CD4-positive, alpha-beta T cell treated with Interferon alpha-2 for 1 hour (primary cell): ENCODE measurements around the gene ADGRG3.
"Not testable (repeated sequence)": the region's sequence is repeated elsewhere in the genome, so short reads cannot be mapped to it uniquely, and the experiment has no call there.

Experiments
- DNase-seq, 2 donors: peaks; one replicate each; pipeline ENCODE4 v3.0.0-alpha.2; 2020 to 2022

Gene ADGRG3

GRCh38 chr16:57725151-57725550 is 57.0 kb downstream of the ADGRG3 start:
- DNase-seq, result no peak

GRCh38 chr16:57725554-57725953 is 57.4 kb downstream of the ADGRG3 start:
- no peak for DNase-seq

GRCh38 chr16:57725976-57726375 is 57.9 kb downstream of the ADGRG3 start:
- no peak for DNase-seq

GRCh38 chr16:57726433-57726947 is 58.4 kb downstream of the ADGRG3 start:
- no peak for DNase-seq

- no peak for DNase-seq
Observed at GRCh38 chr16:57727610-57728009, 59.5 kb downstream of the ADGRG3 start.

GRCh38 chr16:57728336-57729181 is 60.5 kb downstream of the ADGRG3 start:
- DNase-seq, result no peak

- DNase-seq, result no peak
Observed at GRCh38 chr16:57729182-57729484, 61.0 kb downstream of the ADGRG3 start.

GRCh38 chr16:57729852-57730251 is 61.7 kb downstream of the ADGRG3 start:
- DNase-seq, result not testable (repeated sequence)

GRCh38 chr16:57730771-57731730 is 62.9 kb downstream of the ADGRG3 start:
- DNase-seq, result no peak

GRCh38 chr16:57732037-57732436 is 63.9 kb downstream of the ADGRG3 start:
- DNase-seq, result no peak

- DNase-seq, result no peak
Observed at GRCh38 chr16:57732714-57733113, 64.6 kb downstream of the ADGRG3 start.

- no peak for DNase-seq
Observed at GRCh38 chr16:57734308-57734924, 66.3 kb downstream of the ADGRG3 start.

GRCh38 chr16:57734925-57735754 is 67.0 kb downstream of the ADGRG3 start:
- peak; percentile 99 to 100 for DNase-seq

GRCh38 chr16:57735755-57736418 is 67.8 kb downstream of the ADGRG3 start, which contains the start of gene KATNB1:
Gene KATNB1, plus strand, starts transcription at chr16:57735770. Its CDS starts 1,474 bp downstream, at chr16:57737244.
- no peak for DNase-seq

GRCh38 chr16:57736419-57737351 is 68.6 kb downstream of the ADGRG3 start:
- peak; percentile 29 to 56 for DNase-seq

GRCh38 chr16:57738844-57739243 is 70.7 kb downstream of the ADGRG3 start:
- no peak for DNase-seq
